RKO (cell line): ENCODE results near the gene CYP4B1.
"Not testable (repeated sequence)": the region's sequence is repeated elsewhere in the genome, so short reads cannot be mapped to it uniquely, and the experiment has no call there.

Source experiments
- DNase-seq: peaks from one replicate; pipeline ENCODE4 v3.0.0-alpha.2; 2016; ENCODE audit warnings: low spot score

The CYP4B1 gene

GRCh38 chr1:46816930-46817329 lies 18.1 kb downstream of the CYP4B1 start:
- DNase-seq, result no peak

DNA sequence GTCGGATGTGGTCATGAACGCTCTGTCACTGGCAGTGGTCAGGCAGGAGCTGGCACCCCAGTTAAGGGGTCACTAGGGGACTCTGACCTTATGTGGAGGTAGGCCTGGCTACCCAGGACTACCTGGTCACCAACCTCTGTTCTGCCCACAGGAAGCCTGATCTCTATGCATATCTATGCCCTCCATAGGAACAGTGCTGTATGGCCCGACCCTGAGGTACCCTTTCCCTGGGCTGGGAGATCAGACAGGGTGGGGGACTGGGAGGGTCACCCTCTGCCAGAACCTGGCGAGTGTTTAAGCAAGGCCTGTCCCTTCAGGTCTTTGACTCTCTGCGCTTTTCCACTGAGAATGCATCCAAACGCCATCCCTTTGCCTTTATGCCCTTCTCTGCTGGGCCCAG lies 19.0 kb downstream of the CYP4B1 start:
- DNase-seq, result no peak

GRCh38 chr1:46818591-46818990 lies 19.7 kb downstream of the CYP4B1 start:
- DNase-seq, result no peak

DNA sequence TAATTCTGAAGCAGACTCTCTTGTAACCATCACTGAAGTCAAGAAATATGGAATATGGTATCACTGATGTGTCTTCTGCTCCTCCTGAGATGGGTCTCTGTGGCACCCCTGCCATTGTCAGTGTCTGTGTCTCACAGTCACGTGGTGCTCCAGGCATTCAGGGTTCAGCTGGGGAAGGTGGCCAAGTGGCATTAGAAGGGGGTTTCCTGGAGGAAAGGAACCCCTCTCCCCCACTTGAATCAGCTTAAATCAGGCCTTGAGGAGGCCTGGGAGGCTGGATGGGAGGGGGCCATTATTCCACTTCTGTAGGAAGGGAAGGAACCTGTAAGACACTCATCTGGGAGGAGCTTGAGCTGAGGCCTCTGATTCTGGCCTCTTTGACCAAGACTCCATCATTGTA lies 20.5 kb downstream of the CYP4B1 start:
- no peak for DNase-seq

DNA sequence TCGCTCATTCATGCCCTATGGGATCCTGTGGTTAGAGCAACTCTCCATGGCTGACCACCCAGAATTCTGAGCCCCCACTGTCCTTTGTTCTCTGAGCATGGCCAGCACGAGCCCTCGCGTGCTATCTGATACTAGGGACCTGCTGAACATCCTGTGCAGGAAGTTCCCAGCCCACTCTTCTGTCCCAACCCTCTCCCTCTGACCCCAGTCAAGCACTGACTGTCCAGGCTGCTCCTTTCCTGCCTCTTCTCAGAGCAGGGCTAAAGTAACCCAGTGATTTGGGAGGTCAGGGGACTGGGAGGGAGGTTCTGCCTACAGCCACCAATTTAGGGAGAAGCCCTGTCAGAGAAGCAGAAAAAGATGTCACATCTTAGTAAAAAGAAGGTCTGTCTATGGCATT lies 21.2 kb downstream of the CYP4B1 start:
- DNase-seq, result no peak

DNA sequence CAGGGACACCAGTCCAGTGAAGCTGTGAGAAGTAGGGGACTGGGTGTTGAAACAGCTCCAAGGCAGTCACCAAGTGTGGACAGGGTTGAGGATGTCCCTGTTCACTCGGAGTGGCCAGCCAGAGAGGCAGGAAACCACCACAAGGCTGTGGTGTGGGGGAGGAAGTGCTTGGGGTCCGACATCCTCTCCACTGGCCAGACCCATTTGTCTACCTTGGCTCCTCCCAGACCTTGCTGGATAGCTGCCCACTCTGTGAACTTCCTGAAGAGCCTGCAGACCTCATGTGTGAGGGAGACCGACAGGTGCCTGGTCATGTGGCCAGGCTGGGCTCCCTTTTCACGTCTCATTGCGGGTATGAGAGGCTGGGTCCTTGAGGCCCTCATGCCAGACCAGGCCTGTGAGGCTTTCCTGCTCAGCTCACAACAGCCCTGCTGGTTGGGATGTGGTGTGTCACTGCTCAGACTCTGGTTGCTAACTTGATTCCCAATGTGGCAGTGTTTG lies 21.8 kb downstream of the CYP4B1 start:
- no peak for DNase-seq

DNA sequence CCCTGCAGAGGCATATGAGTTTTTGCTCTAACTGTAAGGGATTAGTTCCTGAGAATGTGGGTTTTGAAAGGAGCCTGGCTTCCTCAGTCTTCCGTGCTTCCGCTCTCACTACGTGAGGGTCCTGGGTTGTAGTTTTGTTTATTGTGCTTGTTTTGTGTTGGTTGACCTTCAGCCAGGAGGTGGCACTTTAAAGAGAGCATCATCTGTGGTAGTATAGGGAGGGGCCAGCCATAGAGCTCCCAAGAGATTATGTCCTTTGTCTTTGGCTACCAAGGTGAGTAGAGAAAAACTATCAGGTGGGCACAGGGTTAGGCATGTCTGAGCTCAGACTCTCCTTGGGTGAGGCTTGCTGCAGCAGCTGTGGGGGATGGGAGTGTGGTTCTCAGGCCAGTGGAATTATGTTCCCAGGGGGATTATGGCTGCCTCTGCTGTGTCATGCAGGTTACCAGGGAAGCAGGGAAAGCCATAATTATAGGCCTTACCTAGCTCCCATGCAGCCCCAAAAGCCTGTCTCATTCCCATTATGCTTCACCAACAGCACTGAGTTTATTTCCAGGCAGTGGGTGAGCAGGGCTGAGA lies 23.5 kb downstream of the CYP4B1 start:
- no peak for DNase-seq

- DNase-seq, result no peak
Observed at GRCh38 chr1:46823151-46823550, 24.3 kb downstream of the CYP4B1 start.

DNA sequence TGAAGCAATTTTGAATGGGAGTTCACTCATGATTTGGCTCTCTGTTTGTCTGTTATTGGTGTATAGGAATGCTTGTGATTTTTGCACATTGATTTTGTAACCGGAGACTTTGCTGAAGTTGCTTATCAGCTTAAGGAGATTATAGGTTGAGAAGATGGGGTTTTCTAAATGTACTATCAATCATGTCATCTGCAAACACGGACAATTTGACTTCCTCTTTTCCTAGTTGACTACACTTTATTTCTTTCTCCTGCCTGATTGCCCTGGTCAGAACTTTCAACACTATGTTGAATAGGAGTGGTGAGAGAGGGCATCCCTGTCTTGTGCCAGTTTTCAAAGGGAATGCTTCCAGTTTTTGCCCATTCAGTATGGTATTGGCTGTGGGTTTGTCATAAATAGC lies 28.0 kb downstream of the CYP4B1 start:
- DNase-seq, result not testable (repeated sequence)

GRCh38 chr1:46830665-46831322 lies 31.9 kb downstream of the CYP4B1 start:
- no peak for DNase-seq

DNA sequence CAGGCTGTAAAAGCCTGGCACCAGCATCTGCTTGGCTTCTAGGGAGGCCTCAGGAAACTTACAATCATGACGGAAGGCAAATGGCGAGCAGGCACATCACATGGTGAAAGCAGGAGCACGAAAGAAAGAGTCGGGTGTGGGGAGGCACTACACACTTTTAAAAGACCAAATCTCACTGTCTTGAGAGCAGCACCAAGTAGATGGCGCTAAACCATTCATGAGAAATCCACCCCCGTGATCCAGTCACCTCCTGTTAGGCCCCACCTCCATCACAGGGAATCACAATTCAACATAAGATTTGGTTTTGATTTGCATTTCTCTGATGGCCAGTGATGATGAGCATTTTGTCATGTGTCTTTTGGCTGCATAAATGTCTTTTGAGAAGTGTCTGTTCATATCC lies 36.6 kb downstream of the CYP4B1 start:
- peak; percentile 30 for DNase-seq

- DNase-seq, result not testable (repeated sequence)
Observed at GRCh38 chr1:46846386-46846785, 47.5 kb downstream of the CYP4B1 start.

GRCh38 chr1:46857660-46858065 lies 58.8 kb downstream of the CYP4B1 start:
- not testable (repeated sequence) for DNase-seq

GRCh38 chr1:46862348-46862747 lies 63.5 kb downstream of the CYP4B1 start:
- DNase-seq, result no peak
